Smooth muscle cell (in vitro differentiated cells): ENCODE results near the gene AHNAK2. TPM values are rescaled to one million over a fixed set of nuclear protein-coding genes. Genes with fewer than 3 reads are reported as not detected.

Experiments used
- DNase-seq: peaks from one replicate; lab custom pipeline; 2025; ENCODE audit not compliant: unreplicated experiment; lab: John Stamatoyannopoulos, UW
- H2AFZ ChIP-seq: fragments of 200-600 bp; sonication (generic); 2 replicates; pipeline ENCODE4 v1.6.0; 2016; ENCODE audit warnings: antibody characterized with exemption, low read depth, mild to moderate bottlenecking
- H3F3A ChIP-seq: fragments of 200-600 bp; sonication (generic); 2 replicates; pipeline ENCODE4 v1.6.0; 2017; ENCODE audit warnings: antibody characterized with exemption, low read depth
- H3K27ac ChIP-seq: fragments of 200-600 bp; sonication (generic); 2 replicates; pipeline ENCODE4 v1.5.1; 2016; ENCODE audit warnings: low read depth, mild to moderate bottlenecking
- H3K27me3 ChIP-seq: fragments of 200-600 bp; sonication (generic); 2 replicates; pipeline ENCODE4 v1.6.1; 2016; ENCODE audit warnings: low read depth, mild to moderate bottlenecking
- H3K36me3 ChIP-seq: fragments of 200-600 bp; sonication (generic); 2 replicates; pipeline ENCODE4 v1.5.1; 2016; ENCODE audit warnings: low read depth
- H3K4me1 ChIP-seq: fragments of 200-600 bp; sonication (generic); 2 replicates; pipeline ENCODE4 v1.5.1; 2016; ENCODE audit warnings: low read depth
- H3K4me2 ChIP-seq: fragments of 200-600 bp; sonication (generic); 2 replicates; pipeline ENCODE4 v1.6.0; 2016; ENCODE audit warnings: mild to moderate bottlenecking
- H3K4me3 ChIP-seq: fragments of 200-600 bp; sonication (generic); 2 replicates; pipeline ENCODE4 v1.5.1; 2016; ENCODE audit warnings: mild to moderate bottlenecking
- H3K79me2 ChIP-seq: fragments of 200-600 bp; sonication (generic); 2 replicates; pipeline ENCODE4 v1.6.0; 2016; ENCODE audit warnings: low read depth, mild to moderate bottlenecking
- H3K9ac ChIP-seq: fragments of 200-600 bp; sonication (generic); 2 replicates; pipeline ENCODE4 v1.6.0; 2016; ENCODE audit warnings: low read depth
- H3K9me3 ChIP-seq: fragments of 200-600 bp; sonication (generic); replicated peaks from 2 replicates; pipeline ENCODE4 v1.5.1; 2016; ENCODE audit warnings: low read depth
- H4K20me1 ChIP-seq: fragments of 200-600 bp; sonication (generic); 2 replicates; pipeline ENCODE4 v1.6.0; 2016; ENCODE audit warnings: low read depth
- CTCF ChIP-seq: fragments of 200-600 bp; sonication (generic); IDR thresholded peaks from 2 replicates; pipeline ENCODE4 v1.5.1; 2017; ENCODE audit warnings: borderline replicate concordance, mild to moderate bottlenecking, antibody characterized with exemption; ENCODE audit not compliant: insufficient read depth, poor library complexity, severe bottlenecking
- WGBS: methylation state at CpG from one replicate; pipeline ENCODE4 v1.1.7; 2016; ENCODE audit warnings: low lambda C conversion rate; 5-methylcytosine and 5-hydroxymethylcytosine counted together
- polyA plus RNA-seq: library from polyadenylated mRNA; unstranded; fragments of >200 nt; fragmentation: Nextera tagmentation; extraction: Ambion mirVana; gene quantifications from 2 replicates; pipeline ENCODE4 v1.2.1, GENCODE V29; 2016
- total RNA-seq: library from RNA; depleted of rRNA; stranded (reverse); fragments of >200 nt; gene quantifications from 2 replicates; pipeline ENCODE4 v1.2.3, GENCODE V29; 2014

The AHNAK2 gene
- total and polyA plus RNA-seq, 2 experiments from 2014 or later, result 10.3 to 53.8 TPM

- TF ChIP-seq CTCF, result no peak
- peaks cover 30% of the 10 kb centered on the region for H3F3A ChIP-seq
- H3K36me3 ChIP-seq, result no peaks in the 10 kb centered on the region
- H3K9me3 ChIP-seq, result no peaks in the 10 kb centered on the region
- no peak for DNase-seq
- H3K9ac ChIP-seq, result no peak overlapping the region
- H3K27me3 ChIP-seq, result no peaks in the 10 kb centered on the region
- H3K4me3 ChIP-seq, result no peak overlapping the region
- H3K4me2 ChIP-seq, result no peak overlapping the region
- H4K20me1 ChIP-seq, result peaks cover 18% of the 10 kb centered on the region
- peaks cover 26% of the 10 kb centered on the region for H3K4me1 ChIP-seq
- 80% methylated on average over 11 of the region's 11 CpGs for WGBS
- peak overlapping the region; percentile 89 for H3K27ac ChIP-seq
- H2AFZ ChIP-seq, result no peak overlapping the region
- peaks cover 29% of the 10 kb centered on the region for H3K79me2 ChIP-seq
Observed at GRCh38 chr14:105023144-105023543, 45.0 kb upstream of the AHNAK2 start.

GRCh38 chr14:105022276-105022670 is 44.1 kb upstream of the AHNAK2 start:
- 91% methylated on average over 2 of the region's 2 CpGs for WGBS
- Histone ChIP-seq H2AFZ (no peak overlapping the region), H3F3A (peaks cover 30% of the 10 kb centered on the region), H3K36me3 (no peaks in the 10 kb centered on the region), H3K27ac (no peak overlapping the region), H3K4me3 (peak overlapping the region; percentile 77), H4K20me1 (peaks cover 26% of the 10 kb centered on the region), H3K4me1 (peaks cover 31% of the 10 kb centered on the region), H3K4me2 (peak overlapping the region; percentile 100), H3K9ac (peak overlapping the region; percentile 80), H3K9me3 (no peaks in the 10 kb centered on the region), H3K79me2 (peaks cover 38% of the 10 kb centered on the region), H3K27me3 (no peaks in the 10 kb centered on the region)
- DNase-seq, result no peak
- no peak for TF ChIP-seq CTCF

DNA sequence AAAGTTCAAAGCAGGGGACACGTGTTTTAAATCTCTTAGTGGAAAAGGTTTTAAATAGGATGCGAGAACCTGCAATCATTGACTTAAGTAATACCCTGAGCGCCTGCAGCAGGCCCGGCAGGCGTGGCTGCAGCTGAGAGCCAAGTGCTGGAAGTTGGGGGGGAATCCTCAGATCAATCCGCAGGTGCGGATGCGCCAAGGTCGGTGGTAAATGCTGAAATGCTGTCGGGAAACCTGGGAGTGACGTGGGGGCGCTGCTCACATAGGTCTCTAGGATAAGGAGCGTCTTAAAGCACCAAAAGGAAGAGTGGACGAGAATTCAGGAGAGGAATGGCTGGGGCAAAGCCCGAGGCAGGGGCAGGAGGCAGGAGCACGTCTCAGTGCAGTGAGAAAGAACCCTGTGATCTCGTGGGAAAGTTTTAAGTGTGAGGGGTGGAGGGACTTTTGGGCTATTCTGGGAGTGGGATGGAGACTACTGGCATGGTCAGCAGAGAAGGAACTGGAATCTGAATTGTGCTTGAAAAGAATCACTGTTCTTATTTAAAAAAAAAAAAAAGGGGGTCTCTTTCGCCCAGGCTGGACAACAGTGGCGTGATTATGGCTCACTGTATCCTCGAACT is 43.6 kb upstream of the AHNAK2 start:
- Histone ChIP-seq H3K4me1 (peaks cover 31% of the 10 kb centered on the region), H3K79me2 (peaks cover 43% of the 10 kb centered on the region), H3K36me3 (no peaks in the 10 kb centered on the region), H3K9me3 (no peaks in the 10 kb centered on the region), H3K27ac (peak overlapping the region; percentile 87), H2AFZ (peak overlapping the region; percentile 81), H3K4me2 (peak overlapping the region; percentile 100), H3K27me3 (no peaks in the 10 kb centered on the region), H4K20me1 (peaks cover 32% of the 10 kb centered on the region), H3K4me3 (peak overlapping the region; percentile 77), H3K9ac (peak overlapping the region; percentile 80), H3F3A (peaks cover 30% of the 10 kb centered on the region)
- no peak for TF ChIP-seq CTCF
- no peak for DNase-seq
- WGBS, result 15% methylated on average over 20 of the region's 20 CpGs
